Ovary (tissue), 3 donors: ENCODE results near the gene HK3.

Experiments used
- CTCF ChIP-seq, 3 donors: fragments of 450-650 bp in 2 of 3; fragments of 200-600 bp in 1 of 3; IDR thresholded peaks; one replicate each; pipeline versions ENCODE4 v1.5.1 to v1.8.0; 2016 to 2022; ENCODE audit warnings: antibody characterized with exemption in 3 of 3, mild to moderate bottlenecking in 1 of 3
- EP300 ChIP-seq: sonication (generic); formaldehyde crosslinking; IDR thresholded peaks from one replicate; pipeline ENCODE4 v1.6.1; 2017; ENCODE audit warnings: antibody characterized with exemption
- POLR2A ChIP-seq: fragments of 450-650 bp; IDR thresholded peaks from one replicate; pipeline ENCODE4 v1.6.1; 2017; ENCODE audit warnings: antibody characterized with exemption, mild to moderate bottlenecking, moderate library complexity
- donor health status: DM: no; HTN: no; CAD: no.

GRCh38 chr5:176873541-176874172, 25.5 kb downstream of the HK3 start:
- TF ChIP-seq POLR2A, result no peak
- no peak for TF ChIP-seq CTCF (IDR thresholded peaks at IDR 0.05)
- no peak for TF ChIP-seq EP300
